GM12878 (cell line): ENCODE measurements around the gene PRDM16. TPM values are rescaled to one million over a fixed set of nuclear protein-coding genes. Genes with fewer than 3 reads are reported as not detected.

Source experiments
- ATAC-seq: fragments of 200-7000 bp; cut with Tn5 transposase; 3 replicates; pipeline ENCODE4 v1.9.1; 2020; ENCODE audit warnings: mild to moderate bottlenecking, moderate library complexity
- BruUV-seq: library from RNA; stranded (reverse); fragments of 400-500 nt; replicated peaks from 2 replicates; lab custom pipeline; 2021; lab: Mats Ljungman, UMichigan
- CTCF ChIA-PET: fragments of 300-600 bp; sonication (Branson Sonifier 250); formaldehyde crosslinking; extraction: SDS; loops from one replicate; lab custom pipeline; 2021; ENCODE audit warnings: inconsistent platforms; lab: Yijun Ruan, JAX
- POLR2A ChIA-PET: fragments of 350-600 bp; formaldehyde crosslinking; extraction: SDS; loops from one replicate; lab custom pipeline; 2021; ENCODE audit warnings: inconsistent platforms; lab: Charles Lee
- RAD21 ChIA-PET: fragments of 300-600 bp; sonication (Branson Sonifier 250); formaldehyde crosslinking; loops from one replicate; lab custom pipeline; 2023; ENCODE audit warnings: antibody characterized with exemption; ENCODE audit not compliant: unreplicated experiment; lab: Charles Lee
- SMC1A ChIA-PET: fragments of 300-600 bp; sonication (Branson Sonifier 250); formaldehyde crosslinking; loops from one replicate; lab custom pipeline; 2023; ENCODE audit not compliant: unreplicated experiment, uncharacterized antibody; lab: Charles Lee
- DNase-seq: peaks from one replicate; pipeline ENCODE4 v3.0.0-alpha.2; 2011; ENCODE audit warnings: low read depth, low spot score
- FAIRE-seq: peaks from 3 replicates; lab custom pipeline; 2011; peaks lifted over from hg19 to GRCh38; lab: Jason Lieb, UNC
- H2AFZ ChIP-seq: 2 replicates; pipeline ENCODE4 v1.6.0; 2011; ENCODE audit warnings: low read depth, low read length, control low read depth; ENCODE audit not compliant: control insufficient read depth
- H3K27ac ChIP-seq: 2 replicates; pipeline ENCODE4 v1.5.1; 2011; ENCODE audit warnings: control low read depth; ENCODE audit not compliant: control insufficient read depth, insufficient read depth
- H3K27me3 ChIP-seq, 2 experiments: replicated peaks in 1 of 2; 2 replicates each; pipeline versions ENCODE4 v1.6.0 to v1.6.1; 2011; ENCODE audit warnings: low read length in 1 of 2; ENCODE audit not compliant: control insufficient read depth in 2 of 2, insufficient read depth in 2 of 2
- H3K36me3 ChIP-seq, 2 experiments: 2 replicates each; pipeline ENCODE4 v1.5.1; 2011; ENCODE audit warnings: low read length in 1 of 2; ENCODE audit not compliant: control insufficient read depth in 2 of 2, insufficient read depth in 2 of 2
- H3K4me1 ChIP-seq: 2 replicates; pipeline ENCODE4 v1.6.1; 2011; ENCODE audit warnings: mild to moderate bottlenecking, low read length, moderate library complexity, mixed read lengths; ENCODE audit not compliant: control insufficient read depth, insufficient read depth
- H3K4me2 ChIP-seq: 2 replicates; pipeline ENCODE4 v1.6.0; 2011; ENCODE audit warnings: control low read depth; ENCODE audit not compliant: control insufficient read depth, insufficient read depth
- H3K4me3 ChIP-seq: fragments of 200-600 bp; sonication (generic); 2 replicates; pipeline ENCODE4 v1.5.1; 2016
- H3K79me2 ChIP-seq: 2 replicates; pipeline ENCODE4 v1.6.0; 2011; ENCODE audit warnings: low read length; ENCODE audit not compliant: control insufficient read depth, insufficient read depth
- H3K9ac ChIP-seq: 2 replicates; pipeline ENCODE4 v1.8.0; 2011; ENCODE audit warnings: low read length, control low read depth, mixed read lengths; ENCODE audit not compliant: control insufficient read depth, insufficient read depth
- H3K9me3 ChIP-seq: replicated peaks from 3 replicates; pipeline ENCODE4 v1.5.1; 2011; ENCODE audit warnings: mild to moderate bottlenecking, low read length; ENCODE audit not compliant: control insufficient read depth, insufficient read depth
- H4K20me1 ChIP-seq: 2 replicates; pipeline ENCODE4 v1.6.0; 2011; ENCODE audit not compliant: control insufficient read depth, insufficient read depth
- JUND ChIP-seq: IDR thresholded peaks from 2 replicates; pipeline ENCODE4 v1.6.1; 2012; ENCODE audit warnings: low read depth, mild to moderate bottlenecking, low read length, improper control_type of control experiment, moderate library complexity
- NFYA ChIP-seq: IDR thresholded peaks from 2 replicates; pipeline ENCODE4 v1.6.1; 2011; ENCODE audit warnings: low read depth, mild to moderate bottlenecking, low read length, improper control_type of control experiment, borderline replicate concordance
- TCF12 ChIP-seq: IDR thresholded peaks from 2 replicates; pipeline ENCODE4 v1.6.1; 2011; ENCODE audit warnings: low read depth, mild to moderate bottlenecking, low read length
- whole genome bisulfite sequencing: methylation state at CpG from one replicate; pipeline ENCODE4 v1.1.6; 2016; ENCODE audit warnings: low lambda C conversion rate; ENCODE audit not compliant: insufficient replicate concordance, insufficient coverage; ENCODE audit errors: missing lambda C conversion rate; 5-methylcytosine and 5-hydroxymethylcytosine counted together
- in situ Hi-C: fragments of 300-500 bp; cut with MboI; formaldehyde crosslinking; loops from 9 replicates; pipeline ENCODE4 v1.14.3; 2018; ENCODE audit warnings: mixed read lengths
- intact Hi-C: fragments of 100-400 bp; cut with micrococcal nuclease; formaldehyde crosslinking; loops from one replicate; pipeline ENCODE4 v1.14.2; 2022; ENCODE audit not compliant: unreplicated experiment
- polyA plus RNA-seq, 11 experiments: library from polyadenylated mRNA; depleted of rRNA in 4 of 11; unstranded in 6 of 11; stranded (reverse) in 5 of 11; fragments of >200 nt; fragmentation: Nextera tagmentation in 4 of 11; fragmentation: Illumina TruSeq in 1 of 11; extraction: Ambion mirVana in 4 of 11; extraction: Trizol in 1 of 11; gene quantifications; 1 replicate in 1 of 11; 2 replicates in 10 of 11; pipeline versions ENCODE4 v1.2.1 to v1.2.3, GENCODE V29; 2011 to 2016; ENCODE audit warnings: inconsistent platforms in 2 of 11, missing spikeins in 2 of 11, low read depth in 1 of 11
- total RNA-seq, 4 experiments: library from RNA; depleted of rRNA in 3 of 4; stranded (reverse); fragments of >200 nt in 3 of 4; fragmentation: Illumina TruSeq in 1 of 4; extraction: Trizol in 1 of 4; gene quantifications; 2 replicates each; pipeline versions ENCODE4 v1.2.1 to v1.2.3, GENCODE V29; 2013 to 2021
- TF ChIP-seq, protein P1 (sequence below): fragments of 150-350 bp; IDR thresholded peaks from 2 replicates; pipeline ENCODE4 v1.6.1; 2016; ENCODE audit warnings: low read depth, low read length

The PRDM16 gene
- total and polyA plus RNA-seq, 10 of the 15 experiments (the other 5 are each of a cell fraction or from before 2014, with no cell fraction given): 0.03 TPM; not detected in 9

DNA sequence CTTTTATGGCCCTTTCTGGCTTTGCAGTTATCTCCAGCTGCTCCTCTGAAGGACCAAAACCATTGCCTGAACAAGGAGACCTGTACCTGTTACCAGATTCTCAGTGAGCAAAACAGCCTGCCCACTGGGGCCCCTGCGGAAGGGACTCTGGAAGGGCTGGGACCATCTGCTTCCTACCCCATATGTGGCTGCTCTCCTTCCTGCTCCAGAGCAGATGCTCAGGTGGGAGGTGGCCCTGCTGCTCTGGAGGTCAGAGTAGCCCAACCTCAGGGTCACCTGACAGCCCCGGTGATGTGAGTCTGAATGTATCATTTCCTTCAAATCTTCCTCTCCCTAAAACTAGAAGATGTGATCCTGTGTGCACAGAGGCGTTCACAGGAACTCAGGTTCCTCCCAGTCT lies 33.6 kb downstream of the PRDM16 start:
- BruUV-seq: no TSS peak
- Histone ChIP-seq H3K4me2 (no peak overlapping the region), H3K4me1 (no peaks in the 10 kb centered on the region), H3K79me2 (no peaks in the 10 kb centered on the region), H3K9ac (no peak overlapping the region), H3K27ac (no peak overlapping the region), H3K27me3 (no peaks in the 10 kb centered on the region; a peak in 1 of 4 replicates), H4K20me1 (no peaks in the 10 kb centered on the region), H3K4me3 (no peak overlapping the region), H3K9me3 (no peaks in the 10 kb centered on the region), H3K36me3 (no peaks in the 10 kb centered on the region), H2AFZ (no peak overlapping the region)
- DNase-seq (no peak), ATAC-seq (no peak), FAIRE-seq (no peak)
- SMC1A ChIA-PET: no interaction called here
- WGBS: 20% methylated on average over 3 of the region's 3 CpGs
- intact Hi-C loops: no loop called here
- POLR2A ChIA-PET: no interaction called here
- in situ Hi-C loops: no loop called here
- RAD21 ChIA-PET: no interaction called here
- no peak for TF ChIP-seq TCF12
- TF ChIP-seq NFYA: no peak
- no peak for TF ChIP-seq JUND
- TF ChIP-seq, protein P1, sequence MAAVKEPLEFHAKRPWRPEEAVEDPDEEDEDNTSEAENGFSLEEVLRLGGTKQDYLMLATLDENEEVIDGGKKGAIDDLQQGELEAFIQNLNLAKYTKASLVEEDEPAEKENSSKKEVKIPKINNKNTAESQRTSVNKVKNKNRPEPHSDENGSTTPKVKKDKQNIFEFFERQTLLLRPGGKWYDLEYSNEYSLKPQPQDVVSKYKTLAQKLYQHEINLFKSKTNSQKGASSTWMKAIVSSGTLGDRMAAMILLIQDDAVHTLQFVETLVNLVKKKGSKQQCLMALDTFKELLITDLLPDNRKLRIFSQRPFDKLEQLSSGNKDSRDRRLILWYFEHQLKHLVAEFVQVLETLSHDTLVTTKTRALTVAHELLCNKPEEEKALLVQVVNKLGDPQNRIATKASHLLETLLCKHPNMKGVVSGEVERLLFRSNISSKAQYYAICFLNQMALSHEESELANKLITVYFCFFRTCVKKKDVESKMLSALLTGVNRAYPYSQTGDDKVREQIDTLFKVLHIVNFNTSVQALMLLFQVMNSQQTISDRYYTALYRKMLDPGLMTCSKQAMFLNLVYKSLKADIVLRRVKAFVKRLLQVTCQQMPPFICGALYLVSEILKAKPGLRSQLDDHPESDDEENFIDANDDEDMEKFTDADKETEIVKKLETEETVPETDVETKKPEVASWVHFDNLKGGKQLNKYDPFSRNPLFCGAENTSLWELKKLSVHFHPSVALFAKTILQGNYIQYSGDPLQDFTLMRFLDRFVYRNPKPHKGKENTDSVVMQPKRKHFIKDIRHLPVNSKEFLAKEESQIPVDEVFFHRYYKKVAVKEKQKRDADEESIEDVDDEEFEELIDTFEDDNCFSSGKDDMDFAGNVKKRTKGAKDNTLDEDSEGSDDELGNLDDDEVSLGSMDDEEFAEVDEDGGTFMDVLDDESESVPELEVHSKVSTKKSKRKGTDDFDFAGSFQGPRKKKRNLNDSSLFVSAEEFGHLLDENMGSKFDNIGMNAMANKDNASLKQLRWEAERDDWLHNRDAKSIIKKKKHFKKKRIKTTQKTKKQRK: no peak
- CTCF ChIA-PET: no interaction called here
